Adipocyte (in vitro differentiated cells): ENCODE data around the gene CSNK1G3.
A peak's percentile ranks its signal among the peaks of the same experiment; 100 is the strongest.
"Not testable (repeated sequence)": the region's sequence is repeated elsewhere in the genome, so short reads cannot be mapped to it uniquely, and the experiment has no call there.

Source experiments
- DNase-seq: peaks from one replicate; pipeline ENCODE4 v3.0.0-alpha.2; 2015; ENCODE audit warnings: low read depth
- H3K27me3 ChIP-seq: replicated peaks from 2 replicates; pipeline ENCODE4 v1.7.0; 2013; ENCODE audit warnings: mild to moderate bottlenecking, low read length, moderate library complexity; ENCODE audit not compliant: control insufficient read depth, insufficient read depth
- H3K36me3 ChIP-seq: 2 replicates; pipeline ENCODE4 v1.7.0; 2013; ENCODE audit warnings: low read length, mild to moderate bottlenecking, moderate library complexity; ENCODE audit not compliant: control insufficient read depth, insufficient read depth, severe bottlenecking
- H3K4me1 ChIP-seq: 2 replicates; pipeline ENCODE4 v1.7.0; 2013; ENCODE audit warnings: mild to moderate bottlenecking, low read length, moderate library complexity; ENCODE audit not compliant: control insufficient read depth, insufficient read depth
- H3K4me3 ChIP-seq: 2 replicates; pipeline ENCODE4 v1.7.0; 2013; ENCODE audit warnings: mild to moderate bottlenecking, low read length, moderate library complexity
- H3K9ac ChIP-seq: 2 replicates; pipeline ENCODE4 v1.7.0; 2013; ENCODE audit warnings: mild to moderate bottlenecking, low read length, moderate library complexity
- H3K9me3 ChIP-seq: 2 replicates; pipeline ENCODE4 v1.7.0; 2013; ENCODE audit warnings: mild to moderate bottlenecking, low read length, moderate library complexity; ENCODE audit not compliant: control insufficient read depth

The CSNK1G3 gene

DNA sequence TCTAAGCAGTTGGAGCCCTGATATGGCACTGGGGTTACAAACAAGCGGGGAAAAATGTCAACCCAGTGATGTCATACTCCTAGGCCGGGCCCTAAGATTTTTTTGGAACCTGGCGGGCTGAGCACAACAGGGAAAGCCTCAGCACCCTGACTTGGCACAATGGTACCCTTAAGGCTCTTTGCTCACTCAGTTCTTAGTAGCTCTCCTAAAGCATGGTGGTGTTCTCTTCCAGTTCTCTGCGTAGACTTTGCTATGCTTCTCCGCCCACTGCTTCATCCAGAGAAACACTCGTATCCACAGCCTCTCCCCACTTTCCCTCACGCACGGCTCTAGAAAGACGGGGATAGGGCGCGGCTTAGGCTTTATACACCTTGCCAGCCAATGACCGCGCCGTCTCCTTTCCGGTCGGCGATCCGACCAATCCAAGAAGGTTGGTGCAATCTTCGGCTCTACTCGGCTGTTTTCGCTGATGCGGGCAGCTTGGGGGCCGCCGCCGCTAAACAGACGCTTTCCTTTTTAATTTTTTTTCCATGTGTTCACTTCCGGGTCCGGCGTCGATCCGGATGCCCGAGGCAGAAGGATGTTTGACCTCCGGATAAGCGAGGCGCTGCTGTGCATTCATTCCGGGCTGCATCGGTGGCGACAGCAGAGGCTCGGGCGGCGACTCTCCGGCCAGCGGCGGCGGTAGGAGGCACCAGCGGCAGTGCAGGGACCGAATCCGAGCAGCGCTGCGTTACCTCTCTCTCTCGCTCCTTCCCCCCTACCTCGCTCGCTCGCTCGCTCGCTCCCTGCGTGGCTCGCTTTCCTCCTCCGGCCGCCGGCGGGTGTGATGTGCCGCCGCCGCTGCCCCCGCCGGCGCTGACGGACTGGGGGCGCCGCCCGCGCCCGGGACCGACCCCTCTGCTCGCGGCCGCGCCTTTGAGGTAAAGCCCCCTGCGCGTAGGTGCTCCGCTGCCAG, at the start of gene CSNK1G3:
TSS of gene CSNK1G3 (plus strand) at position 530 of the 958 bp plus-strand sequence. CDS start 33,487 bp downstream, outside the sequence.
- peak within 1 kb of the TSS; percentile 91 for H3K9ac ChIP-seq
- peak; percentile 99 for DNase-seq
- no peaks in the 10 kb centered on the region for H3K36me3 ChIP-seq
- H3K9me3 ChIP-seq: no peaks in the 10 kb centered on the region
- no peaks in the 10 kb centered on the region for H3K27me3 ChIP-seq
- H3K4me3 ChIP-seq: peak within 1 kb of the TSS; percentile 89
- H3K4me1 ChIP-seq: peaks cover 53% of the 10 kb centered on the region

DNA sequence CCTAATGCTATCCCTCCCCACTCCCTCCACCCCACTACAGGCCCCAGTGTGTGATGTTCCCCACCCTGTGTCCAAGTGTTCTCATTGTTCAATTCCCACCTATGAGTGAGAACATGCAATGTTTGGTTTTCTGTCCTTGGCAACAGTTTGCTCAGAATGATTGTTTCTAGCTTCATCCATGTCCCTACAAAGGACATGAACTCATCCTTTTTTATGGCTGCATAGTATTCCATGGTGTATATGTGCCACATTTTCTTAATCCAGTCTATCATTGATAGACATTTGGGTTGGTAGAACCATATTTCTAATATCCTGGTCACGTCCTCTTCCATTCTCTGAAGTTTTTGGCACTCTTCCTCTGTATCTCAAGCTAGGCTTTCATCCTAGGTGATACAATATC, 45.1 kb upstream of the CSNK1G3 start:
- H3K9ac ChIP-seq, H3K36me3 ChIP-seq, H3K9me3 ChIP-seq, H3K4me3 ChIP-seq, H3K27me3 ChIP-seq, DNase-seq, H3K4me1 ChIP-seq: not testable (repeated sequence)

DNA sequence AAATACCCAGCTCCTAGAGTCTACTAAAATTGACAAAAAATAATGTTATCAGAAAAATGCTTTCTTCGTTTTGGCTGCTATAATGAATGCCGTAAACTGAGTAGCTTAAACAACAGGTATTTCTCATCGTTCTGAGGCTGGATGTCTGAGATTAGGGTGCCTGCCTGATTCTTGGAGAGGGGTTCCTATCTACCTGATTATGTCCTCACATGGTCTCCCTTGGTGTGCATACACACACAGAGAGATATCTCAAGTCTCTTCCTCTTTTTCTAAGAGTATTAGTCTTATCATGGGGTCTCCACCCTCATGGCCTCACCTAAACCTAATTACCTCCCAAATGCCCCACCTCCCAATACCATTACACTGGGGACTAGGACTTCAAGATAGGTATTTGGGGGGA, 40.6 kb upstream of the CSNK1G3 start:
- Histone ChIP-seq H3K36me3 (no peaks in the 10 kb centered on the region), H3K4me1 (peaks cover 10% of the 10 kb centered on the region), H3K4me3 (no peak overlapping the region), H3K27me3 (no peaks in the 10 kb centered on the region), H3K9ac (no peak overlapping the region), H3K9me3 (no peaks in the 10 kb centered on the region)
- DNase-seq: no peak

DNA sequence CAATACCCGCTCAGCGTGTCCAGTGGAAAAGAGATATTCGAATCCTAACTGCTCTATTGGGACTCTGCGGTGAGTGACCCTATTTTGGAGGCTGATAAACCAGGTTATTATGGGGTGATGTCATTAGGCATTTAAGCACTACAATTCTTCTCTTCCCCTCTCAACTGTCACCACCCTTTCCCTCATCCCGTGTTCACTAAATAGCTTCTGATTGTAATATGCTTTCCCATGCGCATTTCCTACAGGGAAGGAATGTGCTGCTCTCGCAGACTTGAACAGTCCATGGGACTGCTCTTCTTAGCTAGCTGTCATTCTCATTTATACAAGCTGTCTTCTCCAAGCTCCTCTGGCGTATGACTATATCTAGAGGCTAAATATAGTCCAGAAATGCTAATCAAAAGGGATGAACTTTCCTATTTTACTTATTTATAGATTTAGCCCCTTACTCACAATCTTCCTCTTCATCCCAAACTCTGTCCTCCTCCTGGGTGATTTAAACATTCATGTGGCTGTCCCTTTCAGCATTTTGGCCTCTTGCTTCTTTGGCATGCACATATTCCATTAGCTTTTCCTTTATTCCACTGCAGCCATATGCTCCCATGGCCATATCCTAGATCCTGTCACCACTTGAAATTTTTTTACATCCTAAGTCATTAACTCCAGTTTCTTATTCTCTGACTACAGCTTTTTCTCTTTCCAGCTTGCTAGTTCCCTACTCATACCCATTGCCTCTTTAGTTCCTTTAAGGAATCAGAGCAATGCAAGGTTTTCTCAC, 39.6 kb upstream of the CSNK1G3 start:
- Histone ChIP-seq H3K36me3 (no peaks in the 10 kb centered on the region), H3K9ac (no peak overlapping the region), H3K4me3 (no peak overlapping the region), H3K4me1 (peaks cover 16% of the 10 kb centered on the region), H3K9me3 (no peaks in the 10 kb centered on the region), H3K27me3 (no peaks in the 10 kb centered on the region)
- no peak for DNase-seq

DNA sequence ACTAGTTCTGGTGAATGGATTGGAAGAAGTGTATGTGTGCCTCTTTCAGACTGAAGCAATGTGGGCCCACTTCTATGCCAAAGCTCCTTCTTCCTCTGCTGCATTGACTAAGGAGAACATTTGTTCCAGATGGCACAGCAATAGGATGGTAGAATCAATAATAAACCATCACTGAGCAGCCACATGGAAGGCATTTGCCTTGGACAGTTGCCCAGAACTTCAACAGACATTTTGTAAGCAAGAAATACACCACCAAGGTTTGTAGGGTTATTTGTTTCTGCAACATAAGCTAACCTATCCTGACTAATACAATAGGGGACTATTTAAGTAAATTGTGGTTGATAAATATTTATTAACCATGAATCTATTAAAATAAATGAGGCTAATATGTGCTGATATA, 37.7 kb upstream of the CSNK1G3 start:
- no peaks in the 10 kb centered on the region for H3K27me3 ChIP-seq
- no peak overlapping the region for H3K4me3 ChIP-seq
- H3K36me3 ChIP-seq: no peaks in the 10 kb centered on the region
- no peak overlapping the region for H3K9ac ChIP-seq
- peaks cover 15% of the 10 kb centered on the region for H3K4me1 ChIP-seq
- DNase-seq: no peak
- H3K9me3 ChIP-seq: no peaks in the 10 kb centered on the region

DNA sequence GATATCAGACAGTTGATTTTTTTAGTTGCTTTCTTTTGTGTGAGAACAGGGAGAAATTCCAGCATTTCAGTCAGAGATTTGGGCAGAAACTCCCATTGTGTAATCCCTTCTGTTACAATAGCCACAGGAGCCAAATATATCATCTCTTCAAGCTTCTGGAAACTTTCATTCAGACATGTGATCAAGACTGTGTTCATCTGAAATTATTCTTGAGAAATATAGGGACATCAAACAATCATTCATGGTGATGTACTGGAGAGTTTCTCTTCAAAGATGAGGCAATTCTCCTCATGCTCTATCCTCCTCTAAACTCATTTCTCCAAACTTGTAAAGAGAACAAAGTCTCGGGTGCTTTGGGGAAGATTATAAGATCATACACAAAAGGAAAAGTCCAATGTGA, 35.2 kb upstream of the CSNK1G3 start:
- Histone ChIP-seq H3K9me3 (no peaks in the 10 kb centered on the region), H3K36me3 (no peaks in the 10 kb centered on the region), H3K27me3 (no peaks in the 10 kb centered on the region), H3K9ac (no peak overlapping the region), H3K4me1 (peaks cover 12% of the 10 kb centered on the region), H3K4me3 (no peak overlapping the region)
- peak; percentile 50 for DNase-seq

DNA sequence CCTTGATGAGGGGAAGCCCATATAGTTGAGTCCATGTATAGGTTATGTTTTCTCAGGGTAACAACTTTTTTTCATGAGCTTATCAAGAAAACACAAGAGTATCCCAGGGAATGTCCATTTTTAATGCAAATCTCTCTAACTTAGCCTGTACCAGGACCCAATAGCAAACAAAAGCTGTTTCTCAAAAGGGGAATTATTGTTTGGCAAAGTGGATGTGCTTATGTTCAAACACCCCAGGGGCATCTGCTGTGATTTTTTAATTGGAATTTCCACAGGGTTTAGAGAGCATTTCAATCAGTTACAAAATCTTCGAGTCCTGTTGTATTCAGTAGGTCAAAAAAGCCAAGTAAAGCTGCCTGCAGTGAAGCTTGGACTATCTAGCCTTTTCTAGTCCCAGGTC, 33.4 kb upstream of the CSNK1G3 start:
- no peaks in the 10 kb centered on the region for H3K9me3 ChIP-seq

DNA sequence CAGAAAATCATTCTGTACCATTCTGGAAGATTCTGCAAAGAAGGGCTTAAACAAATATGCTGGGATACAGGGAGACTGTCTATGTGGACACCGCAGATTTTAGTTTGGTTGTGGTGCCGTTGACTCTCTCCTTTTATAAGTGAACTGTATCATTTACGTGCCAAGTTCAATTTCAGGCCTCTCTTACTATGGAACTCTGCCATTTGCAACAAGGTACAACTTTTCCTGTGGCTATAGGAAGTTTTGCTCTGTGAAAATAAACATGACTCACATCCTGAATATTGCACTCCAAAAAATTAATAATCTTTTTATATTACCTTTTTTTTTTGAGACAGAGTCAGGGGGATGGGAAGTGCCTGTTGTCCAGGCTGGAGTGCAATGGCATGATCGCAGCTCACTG, 29.7 kb upstream of the CSNK1G3 start:
- no peaks in the 10 kb centered on the region for H3K27me3 ChIP-seq
- H3K4me3 ChIP-seq: no peak overlapping the region
- H3K4me1 ChIP-seq: peaks cover 19% of the 10 kb centered on the region
- no peak overlapping the region for H3K9ac ChIP-seq
- DNase-seq: no peak
- no peaks in the 10 kb centered on the region for H3K9me3 ChIP-seq
- H3K36me3 ChIP-seq: no peaks in the 10 kb centered on the region

More for the DNA sequence above, 33.4 kb upstream of the CSNK1G3 start:
- no peak for DNase-seq
- Histone ChIP-seq H3K36me3 (no peaks in the 10 kb centered on the region), H3K4me1 (peaks cover 17% of the 10 kb centered on the region), H3K4me3 (no peak overlapping the region), H3K9ac (no peak overlapping the region), H3K27me3 (no peaks in the 10 kb centered on the region)

DNA sequence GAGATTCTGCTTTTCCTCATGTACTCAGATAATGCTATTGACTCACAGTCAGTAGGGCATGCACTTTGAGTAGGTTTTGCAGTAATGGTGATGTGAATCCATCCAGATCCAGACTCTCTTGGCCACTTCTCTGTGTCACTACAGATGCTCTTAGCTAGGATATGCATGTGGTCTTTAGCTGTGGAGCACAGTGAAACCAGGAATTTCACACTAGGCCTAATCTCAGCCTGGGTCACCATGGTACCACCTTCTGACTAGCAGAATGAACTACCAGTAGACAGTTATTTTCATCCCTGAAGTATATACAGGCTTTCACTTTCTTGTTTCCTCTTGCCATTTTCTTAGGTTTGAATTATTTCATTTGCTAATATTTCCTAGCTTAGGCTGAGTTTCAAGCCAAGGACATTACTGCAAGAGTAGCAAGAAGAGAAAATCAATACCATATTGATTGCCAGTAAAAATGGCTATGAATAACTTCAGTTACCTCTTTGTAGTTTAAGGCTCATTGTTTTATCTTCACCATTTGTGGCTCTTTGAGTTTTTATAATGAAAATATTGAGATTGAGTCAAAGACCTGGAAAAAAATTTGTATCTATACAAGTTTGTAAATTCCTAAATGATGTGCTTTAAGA, 28.4 kb upstream of the CSNK1G3 start:
- Histone ChIP-seq H3K4me1 (peaks cover 24% of the 10 kb centered on the region), H3K36me3 (no peaks in the 10 kb centered on the region), H3K4me3 (no peak overlapping the region), H3K9ac (no peak overlapping the region), H3K27me3 (no peaks in the 10 kb centered on the region), H3K9me3 (no peaks in the 10 kb centered on the region)
- no peak for DNase-seq

DNA sequence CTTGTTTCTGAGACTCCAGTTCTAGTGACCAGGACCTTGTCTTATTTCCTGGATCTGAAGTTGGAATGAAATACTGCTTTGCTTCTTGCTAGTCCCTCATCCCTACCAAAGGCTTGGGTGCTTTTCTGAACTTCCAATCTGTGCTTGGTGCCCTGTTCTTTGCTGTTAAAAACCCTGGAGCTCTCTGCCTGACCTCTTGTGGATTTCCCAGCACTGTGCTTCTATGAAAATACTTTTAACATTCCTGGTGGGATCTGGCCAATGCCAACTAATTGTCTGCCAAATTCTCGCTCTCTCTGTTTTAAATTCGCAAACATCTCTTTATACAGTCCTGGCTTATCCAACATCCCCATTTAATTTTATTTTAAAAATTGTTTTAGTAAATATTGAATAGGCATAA, 26.7 kb upstream of the CSNK1G3 start:
- no peak overlapping the region for H3K9ac ChIP-seq
- no peak for DNase-seq
- peaks cover 27% of the 10 kb centered on the region for H3K4me1 ChIP-seq
- H3K27me3 ChIP-seq: no peaks in the 10 kb centered on the region
- H3K36me3 ChIP-seq: no peaks in the 10 kb centered on the region
- H3K9me3 ChIP-seq: no peaks in the 10 kb centered on the region
- no peak overlapping the region for H3K4me3 ChIP-seq
